Measurements from ENCODE around the gene IL16.
"Not testable (repeated sequence)": the region's sequence is repeated elsewhere in the genome, so short reads cannot be mapped to it uniquely, and the experiment has no call there.

Gene IL16

GRCh38 chr15:81196576-81197254 is at the start of gene IL16:
TSS of gene IL16 (plus strand) at chr15:81196879. CDS start at chr15:81225400, 28,521 bp downstream.
- Mint-ChIP-seq H3K27ac (no peak within 1 kb of the TSS), H3K27me3 (peaks cover 3% of the 10 kb centered on the region), H3K4me3 (no peak within 1 kb of the TSS), H3K36me3 (no peaks in the 10 kb centered on the region), H3K4me1 (no peaks in the 10 kb centered on the region), H3K9me3 (no peaks in the 10 kb centered on the region)

- H3K9me3 Mint-ChIP-seq, result no peaks in the 10 kb centered on the region
- no peak overlapping the region for H3K4me3 Mint-ChIP-seq
- H3K27me3 Mint-ChIP-seq, result peaks cover 3% of the 10 kb centered on the region
- H3K4me1 Mint-ChIP-seq, result peaks cover 4% of the 10 kb centered on the region
- H3K36me3 Mint-ChIP-seq, result no peaks in the 10 kb centered on the region
- H3K27ac Mint-ChIP-seq, result no peak overlapping the region
Observed at GRCh38 chr15:81151389-81151788, 45.3 kb upstream of the IL16 start.

GRCh38 chr15:81152339-81152738 is 44.3 kb upstream of the IL16 start:
- peaks cover 9% of the 10 kb centered on the region for H3K4me1 Mint-ChIP-seq
- no peak overlapping the region for H3K27ac Mint-ChIP-seq
- no peaks in the 10 kb centered on the region for H3K9me3 Mint-ChIP-seq
- no peak overlapping the region for H3K4me3 Mint-ChIP-seq
- H3K36me3 Mint-ChIP-seq, result no peaks in the 10 kb centered on the region
- H3K27me3 Mint-ChIP-seq, result peaks cover under 1% of the 10 kb centered on the region

- Mint-ChIP-seq H3K9me3 (no peaks in the 10 kb centered on the region), H3K4me3 (no peak overlapping the region), H3K36me3 (no peaks in the 10 kb centered on the region), H3K27me3 (no peaks in the 10 kb centered on the region), H3K4me1 (peaks cover 9% of the 10 kb centered on the region), H3K27ac (no peak overlapping the region)
Observed at GRCh38 chr15:81152799-81153198, 43.9 kb upstream of the IL16 start.

GRCh38 chr15:81155375-81156218 is 41.1 kb upstream of the IL16 start:
- peaks cover 9% of the 10 kb centered on the region for H3K4me1 Mint-ChIP-seq
- no peaks in the 10 kb centered on the region for H3K27me3 Mint-ChIP-seq
- H3K36me3 Mint-ChIP-seq, result no peaks in the 10 kb centered on the region
- H3K4me3 Mint-ChIP-seq, result no peak overlapping the region
- no peak overlapping the region for H3K27ac Mint-ChIP-seq
- H3K9me3 Mint-ChIP-seq, result no peaks in the 10 kb centered on the region

- peaks cover 16% of the 10 kb centered on the region for H3K4me1 Mint-ChIP-seq
- H3K9me3 Mint-ChIP-seq, result no peaks in the 10 kb centered on the region
- no peak overlapping the region for H3K27ac Mint-ChIP-seq
Observed at GRCh38 chr15:81156324-81156723, 40.4 kb upstream of the IL16 start.

GRCh38 chr15:81157195-81157938 is 39.3 kb upstream of the IL16 start:
- H3K27me3 Mint-ChIP-seq, result no peaks in the 10 kb centered on the region
- H3K36me3 Mint-ChIP-seq, result no peaks in the 10 kb centered on the region
- H3K9me3 Mint-ChIP-seq, result no peaks in the 10 kb centered on the region
- no peak overlapping the region for H3K27ac Mint-ChIP-seq
- H3K4me1 Mint-ChIP-seq, result peaks cover 26% of the 10 kb centered on the region
- H3K4me3 Mint-ChIP-seq, result no peak overlapping the region

More at GRCh38 chr15:81156324-81156723, 40.4 kb upstream of the IL16 start:
- H3K27me3 Mint-ChIP-seq, result no peaks in the 10 kb centered on the region
- H3K36me3 Mint-ChIP-seq, result no peaks in the 10 kb centered on the region
- H3K4me3 Mint-ChIP-seq, result no peak overlapping the region

GRCh38 chr15:81157939-81158223 is 38.8 kb upstream of the IL16 start:
- Mint-ChIP-seq H3K9me3 (no peaks in the 10 kb centered on the region), H3K27me3 (no peaks in the 10 kb centered on the region), H3K27ac (no peak overlapping the region), H3K4me1 (peaks cover 29% of the 10 kb centered on the region), H3K4me3 (no peak overlapping the region), H3K36me3 (no peaks in the 10 kb centered on the region)

GRCh38 chr15:81158561-81158960 is 38.1 kb upstream of the IL16 start:
- not testable (repeated sequence) for H3K9me3 Mint-ChIP-seq, H3K4me3 Mint-ChIP-seq, H3K27ac Mint-ChIP-seq, H3K36me3 Mint-ChIP-seq, H3K27me3 Mint-ChIP-seq
- H3K4me1 Mint-ChIP-seq, result peaks cover 29% of the 10 kb centered on the region

GRCh38 chr15:81160312-81161159 is 36.1 kb upstream of the IL16 start:
- Mint-ChIP-seq H3K36me3 (no peaks in the 10 kb centered on the region), H3K9me3 (no peaks in the 10 kb centered on the region), H3K4me1 (peaks cover 34% of the 10 kb centered on the region), H3K27me3 (no peaks in the 10 kb centered on the region), H3K4me3 (no peak overlapping the region), H3K27ac (no peak overlapping the region)

- Mint-ChIP-seq H3K27ac (no peak overlapping the region), H3K9me3 (no peaks in the 10 kb centered on the region), H3K36me3 (no peaks in the 10 kb centered on the region), H3K4me1 (peaks cover 31% of the 10 kb centered on the region), H3K4me3 (no peak overlapping the region), H3K27me3 (no peaks in the 10 kb centered on the region)
Observed at GRCh38 chr15:81161160-81161673, 35.5 kb upstream of the IL16 start.

GRCh38 chr15:81161851-81162250 is 34.8 kb upstream of the IL16 start:
- Mint-ChIP-seq H3K27ac (no peak overlapping the region), H3K36me3 (no peaks in the 10 kb centered on the region), H3K4me3 (no peak overlapping the region), H3K4me1 (peaks cover 31% of the 10 kb centered on the region), H3K9me3 (no peaks in the 10 kb centered on the region), H3K27me3 (no peaks in the 10 kb centered on the region)

- Mint-ChIP-seq H3K27ac (no peak overlapping the region), H3K36me3 (no peaks in the 10 kb centered on the region), H3K4me3 (no peak overlapping the region), H3K27me3 (no peaks in the 10 kb centered on the region), H3K9me3 (no peaks in the 10 kb centered on the region), H3K4me1 (peaks cover 40% of the 10 kb centered on the region)
Observed at GRCh38 chr15:81163961-81164800, 32.5 kb upstream of the IL16 start.

- peaks cover 40% of the 10 kb centered on the region for H3K4me1 Mint-ChIP-seq
- no peak overlapping the region for H3K4me3 Mint-ChIP-seq
- no peaks in the 10 kb centered on the region for H3K27me3 Mint-ChIP-seq
- no peaks in the 10 kb centered on the region for H3K9me3 Mint-ChIP-seq
- H3K36me3 Mint-ChIP-seq, result no peaks in the 10 kb centered on the region
- H3K27ac Mint-ChIP-seq, result no peak overlapping the region
Observed at GRCh38 chr15:81165535-81165934, 31.1 kb upstream of the IL16 start.

All from activated naive CD4-positive, alpha-beta T cell treated with anti-CD3 and anti-CD28 coated beads, Interleukin-2, amount 50 U/mL, for 24 hours (primary cell).